CD14-positive monocyte (primary cell): ENCODE data around the gene BAIAP3. TPM values are rescaled to one million over a fixed set of nuclear protein-coding genes. Genes with fewer than 3 reads are reported as not detected.

Experiments
- DNase-seq, 3 donors: peaks; one replicate each; pipeline ENCODE4 v3.0.0-alpha.2; 2011 to 2022
- H2AFZ ChIP-seq: 2 replicates; pipeline ENCODE4 v1.6.0; 2012; ENCODE audit warnings: mild to moderate bottlenecking, low read depth, low read length, inconsistent platforms; ENCODE audit not compliant: insufficient read depth, poor library complexity, severe bottlenecking
- H3K27ac ChIP-seq, 2 donors: 1 replicate in 1 of 2; 2 replicates in 1 of 2; pipeline ENCODE4 v1.5.1; 2012 to 2013; ENCODE audit warnings: low read length in 2 of 2, control low read depth in 1 of 2, inconsistent platforms in 1 of 2, low read depth in 1 of 2, mild to moderate bottlenecking in 1 of 2
- H3K27me3 ChIP-seq, 2 donors: one replicate each; pipeline versions ENCODE4 v1.6.0 to v1.6.1; 2011 to 2013; ENCODE audit warnings: low read length in 2 of 2; ENCODE audit not compliant: control insufficient read depth in 2 of 2, insufficient read depth in 2 of 2
- H3K36me3 ChIP-seq, 2 donors: replicated peaks in 1 of 2; 1 replicate in 1 of 2; 2 replicates in 1 of 2; pipeline versions ENCODE4 v1.5.1 to v1.6.1; 2012 to 2013; ENCODE audit warnings: low read length in 2 of 2, control low read depth in 1 of 2, inconsistent platforms in 1 of 2, mild to moderate bottlenecking in 1 of 2; ENCODE audit not compliant: insufficient read depth in 2 of 2, control insufficient read depth in 1 of 2
- H3K4me1 ChIP-seq, 2 donors: 1 replicate in 1 of 2; 2 replicates in 1 of 2; pipeline versions ENCODE4 v1.5.1 to v1.6.1; 2012 to 2013; ENCODE audit warnings: low read length in 2 of 2, control low read depth in 1 of 2, inconsistent platforms in 1 of 2, mild to moderate bottlenecking in 1 of 2, moderate library complexity in 1 of 2; ENCODE audit not compliant: insufficient read depth in 2 of 2, control insufficient read depth in 1 of 2
- H3K4me2 ChIP-seq: replicated peaks from 2 replicates; pipeline ENCODE3; 2012; ENCODE audit warnings: low read length, moderate library complexity, mild to moderate bottlenecking; ENCODE audit not compliant: poor library complexity, severe bottlenecking; ENCODE audit errors: extremely low read depth
- H3K4me3 ChIP-seq, 3 experiments: fragments of 200-600 bp in 1 of 3; sonication (generic) in 1 of 3; replicated peaks in 1 of 3; 1 replicate in 2 of 3; 2 replicates in 1 of 3; pipeline ENCODE4 v1.5.1; 2011 to 2013; ENCODE audit warnings: low read length in 3 of 3, mild to moderate bottlenecking in 3 of 3, control low read depth in 2 of 3, low read depth in 2 of 3, inconsistent platforms in 1 of 3, moderate library complexity in 1 of 3
- H3K79me2 ChIP-seq: 2 replicates; pipeline ENCODE4 v1.6.0; 2012; ENCODE audit warnings: mild to moderate bottlenecking, control low read depth, inconsistent platforms, low read length, moderate library complexity; ENCODE audit not compliant: insufficient read depth
- H3K9ac ChIP-seq: 2 replicates; pipeline ENCODE4 v1.6.0; 2017; ENCODE audit warnings: low read length, mild to moderate bottlenecking; ENCODE audit not compliant: insufficient read depth, poor library complexity, severe bottlenecking
- H3K9me3 ChIP-seq, 2 donors: replicated peaks in 1 of 2; 1 replicate in 1 of 2; 2 replicates in 1 of 2; pipeline versions ENCODE4 v1.5.1 to v1.6.1; 2012 to 2013; ENCODE audit warnings: low read length in 2 of 2, control low read depth in 1 of 2; ENCODE audit not compliant: control insufficient read depth in 1 of 2, insufficient read depth in 1 of 2
- H4K20me1 ChIP-seq: 2 replicates; pipeline ENCODE4 v1.6.0; 2012; ENCODE audit warnings: mild to moderate bottlenecking, low read length, control low read depth, moderate library complexity; ENCODE audit not compliant: insufficient read depth
- H3K27ac Mint-ChIP-seq, 7 donors: one replicate each; pipeline ENCODE4 v1.8.0; 2020; ENCODE audit warnings: mild to moderate bottlenecking in 7 of 7, mixed read lengths in 7 of 7, moderate library complexity in 6 of 7, inconsistent platforms in 2 of 7
- H3K27me3 Mint-ChIP-seq, 3 donors: one replicate each; pipeline ENCODE4 v1.8.0; 2021 to 2022; ENCODE audit warnings: low read depth in 3 of 3, mild to moderate bottlenecking in 3 of 3, mixed read lengths in 3 of 3, moderate library complexity in 3 of 3, inconsistent platforms in 1 of 3
- H3K36me3 Mint-ChIP-seq, 2 donors: one replicate each; pipeline ENCODE4 v1.8.0; 2020; ENCODE audit warnings: mixed read lengths in 2 of 2, inconsistent platforms in 1 of 2, mild to moderate bottlenecking in 1 of 2
- H3K4me1 Mint-ChIP-seq: one replicate; pipeline ENCODE4 v1.8.0; 2020; ENCODE audit warnings: mild to moderate bottlenecking, mixed read lengths
- H3K4me3 Mint-ChIP-seq, 2 donors: one replicate each; pipeline ENCODE4 v1.8.0; 2020; ENCODE audit warnings: mild to moderate bottlenecking in 2 of 2, mixed read lengths in 2 of 2, moderate library complexity in 1 of 2
- H3K9me3 Mint-ChIP-seq, 7 donors: one replicate each; pipeline ENCODE4 v1.8.0; 2020 to 2022; ENCODE audit warnings: mixed read lengths in 7 of 7, mild to moderate bottlenecking in 6 of 7, moderate library complexity in 6 of 7, inconsistent platforms in 2 of 7
- WGBS: methylation state at CpG from one replicate; pipeline ENCODE4 v1.1.5; 2013; ENCODE audit warnings: missing lambda C conversion rate; ENCODE audit not compliant: insufficient coverage; 5-methylcytosine and 5-hydroxymethylcytosine counted together
- intact Hi-C, 2 donors: fragments of 100-400 bp; cut with micrococcal nuclease; formaldehyde crosslinking; loops; one replicate each; pipeline versions ENCODE4 v1.15.0 to v1.15.1; 2023
- polyA plus RNA-seq, 3 donors: library from polyadenylated mRNA; depleted of rRNA in 1 of 3; unstranded in 2 of 3; stranded (reverse) in 1 of 3; fragments of 300-500 nt in 2 of 3; fragments of >200 nt in 1 of 3; fragmentation: Illumina TruSeq in 2 of 3; gene quantifications; 1 replicate in 2 of 3; 2 replicates in 1 of 3; pipeline ENCODE4 v1.2.3, GENCODE V29; 2012 to 2021
- TF ChIP-seq, protein P1 (sequence below): fragments of 200-600 bp; IDR thresholded peaks from one replicate; pipeline ENCODE4 v1.8.0; 2022; ENCODE audit warnings: antibody characterized with exemption, mild to moderate bottlenecking

The BAIAP3 gene
- polyA plus RNA-seq, 3 donors, result 1.0 TPM; not detected in 2

DNA sequence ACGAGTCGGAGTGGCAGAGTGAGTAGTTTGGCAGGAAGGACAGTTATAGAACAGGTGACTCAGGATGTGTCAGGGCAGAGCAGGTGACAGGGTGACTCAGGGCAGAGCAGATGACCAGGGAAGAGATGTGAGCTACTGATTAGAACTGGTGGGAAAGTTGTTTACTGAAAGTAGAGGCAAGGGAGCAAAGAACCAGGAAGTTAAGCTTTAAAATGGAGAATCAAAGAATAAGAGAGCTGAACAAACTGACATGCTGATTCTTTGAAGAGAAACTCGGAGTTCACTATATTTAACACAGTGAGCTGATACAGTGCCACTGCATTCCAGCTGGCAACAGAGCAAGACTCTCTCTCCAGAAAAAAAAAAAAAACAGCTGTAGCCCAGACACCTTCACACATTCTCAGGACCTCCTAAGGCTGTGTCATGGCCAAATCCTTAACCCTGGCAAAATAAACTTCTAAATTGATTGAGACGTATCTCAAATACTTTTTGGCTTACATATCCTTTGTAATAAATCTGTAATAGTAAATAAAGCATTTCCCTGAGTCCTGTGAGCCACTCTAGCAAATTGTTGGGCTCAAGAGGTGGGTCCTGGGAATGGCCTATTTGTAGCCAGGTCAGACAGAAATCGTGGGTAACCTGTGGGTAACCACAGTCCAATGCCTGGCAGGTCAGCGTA lies 36.3 kb upstream of the BAIAP3 start:
- no peak overlapping the region for H3K4me3 Mint-ChIP-seq
- H3K36me3 Mint-ChIP-seq, result no peaks in the 10 kb centered on the region
- peaks cover 19 to 47% (median 23%) of the 10 kb centered on the region in 3 donors for H3K27me3 Mint-ChIP-seq
- H3K79me2 ChIP-seq, result no peaks in the 10 kb centered on the region
- peaks cover 0 to 14% of the 10 kb centered on the region in 2 donors for H3K27me3 ChIP-seq
- H3K27ac Mint-ChIP-seq, result no peak overlapping the region
- no peaks in the 10 kb centered on the region for H3K9me3 ChIP-seq
- H3K9ac ChIP-seq, result no peak overlapping the region
- H2AFZ ChIP-seq, result no peak overlapping the region
- no peaks in the 10 kb centered on the region for H4K20me1 ChIP-seq
- intact Hi-C loops, result no loop called here
- no peak overlapping the region for H3K27ac ChIP-seq
- peaks cover 8% of the 10 kb centered on the region for H3K4me1 Mint-ChIP-seq
- H3K36me3 ChIP-seq, result no peaks in the 10 kb centered on the region
- 42% methylated on average over 4 of the region's 6 CpGs for WGBS
- H3K4me1 ChIP-seq, result peaks cover 7% of the 10 kb centered on the region in 2 donors
- H3K4me3 ChIP-seq, result no peak overlapping the region
- peaks cover 0 to 2% (median 0%) of the 10 kb centered on the region in 7 donors for H3K9me3 Mint-ChIP-seq
- no peak overlapping the region for H3K4me2 ChIP-seq
- TF ChIP-seq, protein P1, sequence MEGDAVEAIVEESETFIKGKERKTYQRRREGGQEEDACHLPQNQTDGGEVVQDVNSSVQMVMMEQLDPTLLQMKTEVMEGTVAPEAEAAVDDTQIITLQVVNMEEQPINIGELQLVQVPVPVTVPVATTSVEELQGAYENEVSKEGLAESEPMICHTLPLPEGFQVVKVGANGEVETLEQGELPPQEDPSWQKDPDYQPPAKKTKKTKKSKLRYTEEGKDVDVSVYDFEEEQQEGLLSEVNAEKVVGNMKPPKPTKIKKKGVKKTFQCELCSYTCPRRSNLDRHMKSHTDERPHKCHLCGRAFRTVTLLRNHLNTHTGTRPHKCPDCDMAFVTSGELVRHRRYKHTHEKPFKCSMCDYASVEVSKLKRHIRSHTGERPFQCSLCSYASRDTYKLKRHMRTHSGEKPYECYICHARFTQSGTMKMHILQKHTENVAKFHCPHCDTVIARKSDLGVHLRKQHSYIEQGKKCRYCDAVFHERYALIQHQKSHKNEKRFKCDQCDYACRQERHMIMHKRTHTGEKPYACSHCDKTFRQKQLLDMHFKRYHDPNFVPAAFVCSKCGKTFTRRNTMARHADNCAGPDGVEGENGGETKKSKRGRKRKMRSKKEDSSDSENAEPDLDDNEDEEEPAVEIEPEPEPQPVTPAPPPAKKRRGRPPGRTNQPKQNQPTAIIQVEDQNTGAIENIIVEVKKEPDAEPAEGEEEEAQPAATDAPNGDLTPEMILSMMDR, result no peak
- peak in 1 of 3 donors; percentile 53 for DNase-seq

DNA sequence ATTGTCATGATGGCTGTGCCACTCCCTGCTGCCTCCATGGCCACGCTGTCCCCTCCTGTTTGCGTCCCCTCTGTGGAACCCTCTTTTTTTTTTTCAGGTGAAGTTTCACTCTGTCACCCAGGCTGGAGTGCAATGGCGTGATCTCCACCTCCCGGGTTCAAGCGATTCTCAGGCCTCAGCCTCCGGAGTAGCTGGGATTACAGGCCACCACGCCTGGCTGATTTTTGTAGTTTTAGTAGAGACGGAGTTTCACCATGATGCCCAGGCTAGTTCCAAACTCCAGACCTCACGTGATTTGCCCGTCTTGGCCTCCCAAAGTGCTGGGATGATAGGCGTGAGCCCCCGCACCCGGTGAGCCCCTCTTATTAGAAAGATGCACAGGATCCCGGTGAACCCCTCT lies 35.0 kb upstream of the BAIAP3 start:
- Mint-ChIP-seq H3K4me3 (no peak overlapping the region), H3K27ac (no peak overlapping the region), H3K36me3 (no peaks in the 10 kb centered on the region), H3K9me3 (peaks cover 0 to 2% (median 0%) of the 10 kb centered on the region in 7 donors), H3K27me3 (peaks cover 18 to 38% (median 26%) of the 10 kb centered on the region in 3 donors), H3K4me1 (peaks cover 10% of the 10 kb centered on the region)
- intact Hi-C loops, result no loop called here
- H3K36me3 ChIP-seq, result no peaks in the 10 kb centered on the region
- 95% methylated on average over 10 of the region's 14 CpGs for WGBS
- no peaks in the 10 kb centered on the region for H3K79me2 ChIP-seq
- DNase-seq, result no peak
- H2AFZ ChIP-seq, result no peak overlapping the region
- H3K27ac ChIP-seq, result no peak overlapping the region
- H3K4me1 ChIP-seq, result peaks cover 7% of the 10 kb centered on the region in 2 donors
- no peaks in the 10 kb centered on the region for H4K20me1 ChIP-seq
- H3K9ac ChIP-seq, result no peak overlapping the region
- peaks cover 0 to 11% of the 10 kb centered on the region in 2 donors for H3K27me3 ChIP-seq
- H3K4me3 ChIP-seq, result no peak overlapping the region
- TF ChIP-seq, protein P1, result no peak
- H3K4me2 ChIP-seq, result no peak overlapping the region
- H3K9me3 ChIP-seq, result no peaks in the 10 kb centered on the region
